CD4-positive, alpha-beta T cell treated with Interleukin-1 beta for 1 hour (primary cell): ENCODE data around the gene SFT2D1.
A peak's percentile ranks its signal among the peaks of the same experiment; 100 is the strongest.

Experiments used
- DNase-seq, 2 donors: peaks; one replicate each; pipeline ENCODE4 v3.0.0-alpha.2; 2020 to 2022

SFT2D1 gene

GRCh38 chr6:166331503-166332415 lies 10.6 kb downstream of the SFT2D1 start:
- no peak for DNase-seq

- DNase-seq: no peak
These were observed 11.7 kb downstream of the SFT2D1 start for GRCh38 chr6:166330612-166331011.

- no peak for DNase-seq
These were observed 16.8 kb downstream of the SFT2D1 start for GRCh38 chr6:166325383-166326042.

- DNase-seq: no peak
These were observed 18.9 kb downstream of the SFT2D1 start for GRCh38 chr6:166323395-166323794.

GRCh38 chr6:166318649-166319600 lies 23.4 kb downstream of the SFT2D1 start:
- DNase-seq: no peak

GRCh38 chr6:166318227-166318626 lies 24.1 kb downstream of the SFT2D1 start:
- DNase-seq: no peak

GRCh38 chr6:166317261-166318212 lies 24.8 kb downstream of the SFT2D1 start:
- no peak for DNase-seq

- DNase-seq: no peak
These were observed 26.9 kb downstream of the SFT2D1 start for GRCh38 chr6:166315436-166315835.

- no peak for DNase-seq
These were observed 27.9 kb downstream of the SFT2D1 start for GRCh38 chr6:166314454-166314853.

- peak; percentile 55 to 66 for DNase-seq
These were observed 28.9 kb downstream of the SFT2D1 start for GRCh38 chr6:166313255-166314070.

- DNase-seq: no peak
These were observed 29.5 kb downstream of the SFT2D1 start for GRCh38 chr6:166312832-166313231.

- DNase-seq: no peak
These were observed 31.7 kb downstream of the SFT2D1 start for GRCh38 chr6:166310634-166311033.

GRCh38 chr6:166309977-166310376 lies 32.4 kb downstream of the SFT2D1 start:
- DNase-seq: no peak

- no peak for DNase-seq
These were observed 33.4 kb downstream of the SFT2D1 start for GRCh38 chr6:166308769-166309589.

GRCh38 chr6:166308033-166308768 lies 34.1 kb downstream of the SFT2D1 start, which contains the start of gene PRR18:
TSS of gene PRR18 (minus strand) at chr6:166308392. CDS start at chr6:166308142, 250 bp downstream.
- no peak for DNase-seq

- peak in 1 of 2 donors; percentile 5 for DNase-seq
These were observed 35.0 kb downstream of the SFT2D1 start for GRCh38 chr6:166307082-166308032.

- DNase-seq: no peak
These were observed 35.8 kb downstream of the SFT2D1 start for GRCh38 chr6:166306378-166307081.
